Astrocyte of the spinal cord (primary cell): ENCODE results near the gene CD80.
A peak's percentile ranks its signal among the peaks of the same experiment; 100 is the strongest.

Source experiments
- DNase-seq: peaks from one replicate; pipeline ENCODE4 v3.0.0; 2011; ENCODE audit warnings: low read depth, low spot score
- H3K4me3 ChIP-seq: 2 replicates; pipeline ENCODE4 v1.5.1; 2011; ENCODE audit warnings: low read depth, mild to moderate bottlenecking, low read length, moderate library complexity
- in situ Hi-C: cut with HindIII; loops from 2 replicates; pipeline ENCODE4 v1.10.0; 2017; ENCODE audit warnings: low sequenced_read_pairs
- TF ChIP-seq, protein P1 (sequence below): IDR thresholded peaks from 2 replicates; pipeline ENCODE4 v1.5.1; 2012; ENCODE audit warnings: low read depth, mild to moderate bottlenecking, low read length, inconsistent platforms

Gene CD80

GRCh38 chr3:119541547-119541946 is 17.9 kb downstream of the CD80 start:
- DNase-seq: no peak
- in situ Hi-C loops: no loop called here
- TF ChIP-seq, protein P1, sequence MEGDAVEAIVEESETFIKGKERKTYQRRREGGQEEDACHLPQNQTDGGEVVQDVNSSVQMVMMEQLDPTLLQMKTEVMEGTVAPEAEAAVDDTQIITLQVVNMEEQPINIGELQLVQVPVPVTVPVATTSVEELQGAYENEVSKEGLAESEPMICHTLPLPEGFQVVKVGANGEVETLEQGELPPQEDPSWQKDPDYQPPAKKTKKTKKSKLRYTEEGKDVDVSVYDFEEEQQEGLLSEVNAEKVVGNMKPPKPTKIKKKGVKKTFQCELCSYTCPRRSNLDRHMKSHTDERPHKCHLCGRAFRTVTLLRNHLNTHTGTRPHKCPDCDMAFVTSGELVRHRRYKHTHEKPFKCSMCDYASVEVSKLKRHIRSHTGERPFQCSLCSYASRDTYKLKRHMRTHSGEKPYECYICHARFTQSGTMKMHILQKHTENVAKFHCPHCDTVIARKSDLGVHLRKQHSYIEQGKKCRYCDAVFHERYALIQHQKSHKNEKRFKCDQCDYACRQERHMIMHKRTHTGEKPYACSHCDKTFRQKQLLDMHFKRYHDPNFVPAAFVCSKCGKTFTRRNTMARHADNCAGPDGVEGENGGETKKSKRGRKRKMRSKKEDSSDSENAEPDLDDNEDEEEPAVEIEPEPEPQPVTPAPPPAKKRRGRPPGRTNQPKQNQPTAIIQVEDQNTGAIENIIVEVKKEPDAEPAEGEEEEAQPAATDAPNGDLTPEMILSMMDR: no peak
- H3K4me3 ChIP-seq: no peak overlapping the region

- in situ Hi-C loops: no loop called here
- DNase-seq: no peak
- H3K4me3 ChIP-seq: no peak overlapping the region
- TF ChIP-seq, protein P1: no peak
These were observed 20.6 kb downstream of the CD80 start for GRCh38 chr3:119538772-119539171.

DNA sequence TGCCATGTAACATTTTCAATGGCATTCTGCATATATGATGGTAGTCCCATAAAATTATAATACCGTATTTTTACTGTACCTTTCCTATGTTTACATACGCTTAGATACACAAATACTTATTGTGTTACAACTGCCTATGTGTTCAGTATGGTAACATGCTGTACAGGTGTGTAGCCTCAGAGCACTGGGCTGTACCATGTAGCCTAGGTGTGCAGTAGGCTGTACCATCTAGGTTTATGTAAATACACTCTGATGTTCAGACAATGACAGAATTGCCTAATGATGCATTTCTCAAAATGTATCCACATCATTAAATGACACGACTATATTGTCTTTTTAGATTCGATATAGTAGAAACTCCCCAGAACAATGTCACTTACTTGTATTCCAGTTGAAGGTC is 22.7 kb downstream of the CD80 start:
- in situ Hi-C loops: no loop called here
- TF ChIP-seq, protein P1: no peak
- no peak overlapping the region for H3K4me3 ChIP-seq
- no peak for DNase-seq

GRCh38 chr3:119534296-119534695 is 25.1 kb downstream of the CD80 start:
- no peak overlapping the region for H3K4me3 ChIP-seq
- no peak for DNase-seq
- in situ Hi-C loops: no loop called here
- TF ChIP-seq, protein P1: no peak

DNA sequence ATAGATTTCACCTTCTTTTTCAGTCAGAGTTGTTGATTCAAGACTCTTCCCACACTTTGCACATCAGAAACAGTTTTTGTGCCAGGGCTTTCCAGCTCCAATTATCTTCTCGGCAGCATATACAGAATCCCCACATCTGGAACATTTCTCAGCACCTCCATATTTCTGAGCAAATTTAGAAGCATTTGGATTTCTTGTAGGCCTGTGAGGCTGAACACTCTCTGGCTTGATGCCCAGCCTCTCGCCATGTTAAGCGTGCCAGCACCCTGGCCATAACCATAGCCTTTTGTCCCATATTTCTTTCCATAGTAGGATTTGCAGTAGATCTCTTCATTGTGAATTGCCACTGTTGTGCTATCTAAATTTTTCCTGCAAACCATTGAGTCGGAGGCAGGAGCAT is 28.3 kb downstream of the CD80 start:
- no peak overlapping the region for H3K4me3 ChIP-seq
- no peak for DNase-seq
- in situ Hi-C loops: no loop called here

GRCh38 chr3:119530456-119530855 is 29.0 kb downstream of the CD80 start:
- in situ Hi-C loops: no loop called here
- TF ChIP-seq, protein P1: no peak
- no peak overlapping the region for H3K4me3 ChIP-seq
- DNase-seq: no peak

More for the DNA sequence above, 28.3 kb downstream of the CD80 start:
- TF ChIP-seq, protein P1: no peak

DNA sequence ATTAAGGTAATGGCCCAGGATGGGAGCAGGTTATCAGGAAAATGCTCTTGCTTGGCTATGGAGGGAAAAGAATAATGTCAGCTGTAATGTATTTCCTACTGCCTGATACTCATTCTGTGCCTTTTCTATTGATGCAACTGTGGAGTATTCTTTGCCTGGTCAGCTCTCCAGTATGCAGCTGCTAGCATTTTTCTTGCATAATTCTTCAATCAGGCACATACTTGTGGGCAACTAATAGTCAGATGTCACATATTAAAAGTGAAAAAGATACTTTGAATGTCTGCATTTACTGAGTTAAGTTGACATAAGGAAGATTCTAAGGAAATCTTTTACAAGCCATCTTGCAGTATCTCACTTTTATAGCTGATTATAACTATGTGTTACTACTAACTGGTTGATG is 29.5 kb downstream of the CD80 start:
- DNase-seq: peak; percentile 18
- H3K4me3 ChIP-seq: no peak overlapping the region
- in situ Hi-C loops: no loop called here
- TF ChIP-seq, protein P1: no peak
